HG03571 (cell line): Measurements from ENCODE around the gene KIF26A.

Experiments used
- ATAC-seq: cut with Tn5 transposase; IDR thresholded peaks from one replicate; pipeline ENCODE4 v1.9.1; 2021; ENCODE audit not compliant: unreplicated experiment

The KIF26A gene

DNA sequence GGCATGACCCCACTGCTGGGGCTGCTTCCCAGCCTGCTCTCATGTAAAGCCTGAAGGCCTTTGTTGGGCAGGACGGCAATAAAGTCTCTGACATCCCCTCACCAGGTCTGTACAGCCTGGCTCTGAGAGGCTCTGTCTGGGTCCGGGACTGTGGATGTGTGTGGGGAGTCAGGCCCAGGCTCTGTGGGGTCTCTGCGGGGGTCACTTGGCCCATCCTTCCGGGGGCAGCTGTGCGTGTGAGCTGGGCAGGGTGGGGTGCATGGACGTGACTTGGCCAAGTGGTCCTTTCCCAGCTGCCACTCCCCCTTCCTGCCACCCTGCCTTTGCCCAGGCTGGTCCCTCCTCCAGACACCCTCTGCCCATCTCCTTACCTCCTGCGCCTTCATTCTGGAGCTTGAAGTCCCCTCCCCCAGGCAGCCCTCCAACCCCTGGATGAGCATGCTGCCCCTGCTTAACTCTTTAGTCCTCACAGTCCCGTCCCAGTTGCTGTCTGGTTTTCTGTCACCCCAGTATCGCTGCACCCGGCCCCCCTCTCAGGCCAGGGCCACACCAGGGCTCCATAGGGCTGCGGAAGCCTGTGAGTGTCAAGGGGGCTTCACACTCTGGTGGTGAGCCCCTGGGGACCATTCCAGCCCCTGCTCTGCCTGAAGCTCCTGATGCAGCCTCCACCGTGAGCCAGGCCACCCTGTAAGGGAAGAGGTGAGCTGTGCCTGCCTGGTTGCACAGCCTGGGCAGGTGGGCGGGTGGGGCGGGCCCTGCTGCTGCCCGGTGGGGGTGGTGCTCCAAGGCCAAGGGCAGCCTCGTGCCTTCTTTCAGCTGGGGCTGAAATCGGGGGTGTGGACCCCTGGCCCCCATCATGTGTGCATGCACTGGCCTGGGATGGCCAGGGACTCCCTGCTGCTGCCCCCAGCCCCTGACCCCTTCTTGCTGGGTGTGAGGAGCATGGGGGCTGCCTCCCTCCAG is 25.5 kb upstream of the KIF26A start:
- ATAC-seq, result no peak

DNA sequence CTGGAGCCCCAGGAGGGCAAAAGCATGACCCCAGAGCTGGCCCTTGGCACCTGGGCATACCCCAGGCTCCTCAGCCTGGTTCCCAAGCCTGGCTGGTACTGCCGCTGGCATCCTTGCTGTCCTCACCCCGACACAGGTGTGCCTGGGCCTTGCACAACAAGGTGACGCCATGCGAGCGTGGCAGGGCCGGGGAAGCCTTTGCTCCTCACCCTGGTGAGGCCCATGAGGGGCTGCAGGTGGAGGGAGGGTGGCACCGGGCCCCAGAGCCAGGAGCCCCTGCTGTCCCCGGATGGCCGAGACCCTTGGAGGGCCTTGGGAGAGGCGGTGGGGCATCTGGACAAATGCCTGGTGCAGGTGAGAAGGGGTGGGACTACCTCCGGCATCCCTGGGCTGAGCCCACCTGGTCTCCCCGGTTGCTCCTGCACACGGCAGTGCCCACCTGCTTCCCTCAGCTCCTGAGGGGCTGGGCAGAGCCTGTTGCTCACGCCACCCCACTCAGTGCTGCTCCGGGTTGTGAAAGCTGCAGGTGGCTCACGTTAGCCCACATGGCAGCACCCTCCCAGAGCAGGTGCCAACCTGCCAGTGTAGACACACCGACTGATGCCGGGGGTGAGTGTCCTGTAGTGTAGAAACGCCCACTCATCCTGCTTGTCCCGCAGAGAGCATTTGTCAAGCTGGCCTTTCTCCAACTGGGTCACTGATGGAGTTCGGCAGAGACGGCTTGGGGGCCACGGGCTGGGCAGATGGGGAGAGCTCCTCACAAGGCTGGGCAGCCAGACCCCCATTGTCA is 24.6 kb upstream of the KIF26A start:
- no peak for ATAC-seq

DNA sequence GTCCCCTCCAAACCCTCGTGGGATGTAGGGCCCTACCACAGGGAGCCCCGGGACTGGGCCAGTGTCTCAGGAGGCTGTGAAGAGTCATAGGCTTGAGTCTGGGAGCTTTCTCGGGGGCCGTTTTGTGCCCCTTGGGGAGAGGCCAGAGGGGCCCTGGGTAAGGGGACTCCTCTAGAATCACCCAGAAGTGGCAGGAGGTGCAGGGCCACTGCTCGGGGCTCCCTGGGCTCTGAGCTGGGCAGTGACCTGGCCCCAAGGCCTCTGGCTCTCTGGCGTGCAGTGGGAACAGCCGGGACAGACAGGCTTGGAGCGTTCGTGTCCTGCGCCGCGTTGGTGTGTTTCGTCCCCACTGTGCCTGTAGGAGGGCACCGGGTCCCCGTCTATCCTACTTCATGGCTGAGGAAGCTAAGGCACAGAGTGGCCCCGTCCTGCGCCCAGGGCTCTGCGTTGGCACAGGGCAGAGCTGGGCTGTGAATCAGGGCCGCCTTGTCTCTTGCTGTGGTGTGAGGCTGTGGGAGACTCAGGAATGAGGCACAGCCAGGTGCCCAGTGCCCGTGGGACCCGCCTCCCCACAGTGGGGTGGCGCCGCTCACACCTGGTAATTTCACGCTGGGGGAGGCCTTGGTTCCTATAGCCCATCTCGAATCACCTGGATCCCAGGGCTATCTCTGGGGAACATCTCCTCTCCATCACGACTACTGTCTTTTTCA is 23.8 kb upstream of the KIF26A start:
- ATAC-seq, result no peak

DNA sequence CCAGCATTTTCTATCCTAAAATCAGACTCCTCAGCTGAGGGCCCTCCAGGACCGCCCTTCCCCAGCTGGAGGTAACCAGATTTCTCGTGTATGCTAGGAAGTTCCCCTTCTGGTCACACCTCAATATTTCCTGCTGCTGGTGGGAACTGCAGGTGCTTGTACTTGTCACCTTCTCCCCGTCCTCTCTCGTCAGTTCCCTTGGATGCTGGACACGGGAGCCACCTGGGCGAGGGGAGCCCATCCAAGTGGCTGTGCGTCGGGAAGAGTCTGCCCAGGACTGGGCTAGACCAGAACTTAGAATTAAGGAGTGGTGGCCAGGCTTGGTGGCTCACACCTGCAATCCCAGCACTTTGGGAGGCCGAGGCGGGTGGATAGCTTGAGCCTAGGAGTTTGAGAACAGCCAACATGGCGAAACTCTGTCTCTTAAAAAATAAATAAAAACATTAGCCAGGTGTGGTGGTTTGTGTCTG is 23.2 kb upstream of the KIF26A start:
- no peak for ATAC-seq

DNA sequence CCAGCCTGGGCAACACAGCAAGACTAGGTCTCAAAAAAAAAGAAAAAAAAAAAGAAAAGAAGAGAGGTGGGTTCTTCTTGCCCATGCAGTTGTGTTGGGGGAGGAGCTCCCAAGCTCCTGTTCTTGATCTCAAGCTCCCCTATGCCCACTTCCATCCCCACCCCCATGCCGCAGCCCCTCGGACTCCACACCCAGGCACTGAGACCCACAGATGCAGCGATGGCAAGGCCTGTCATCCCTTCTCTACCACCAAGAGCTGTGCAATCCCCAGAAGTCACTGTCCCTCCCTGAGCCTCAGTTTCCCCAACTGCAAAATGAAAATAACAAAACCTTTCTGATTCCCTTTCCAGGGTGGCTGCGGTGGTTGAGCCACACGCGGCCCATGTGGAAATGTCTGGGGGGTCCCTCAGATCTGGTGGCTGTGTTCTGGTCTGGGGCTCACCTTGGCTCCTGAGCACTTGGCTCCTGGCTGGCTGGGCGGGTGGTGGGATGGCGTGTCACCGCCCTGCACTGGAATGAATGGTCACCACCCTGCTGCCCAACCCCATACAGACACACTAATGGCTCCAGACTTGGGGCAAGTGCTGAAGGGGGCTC is 22.6 kb upstream of the KIF26A start:
- ATAC-seq, result no peak

DNA sequence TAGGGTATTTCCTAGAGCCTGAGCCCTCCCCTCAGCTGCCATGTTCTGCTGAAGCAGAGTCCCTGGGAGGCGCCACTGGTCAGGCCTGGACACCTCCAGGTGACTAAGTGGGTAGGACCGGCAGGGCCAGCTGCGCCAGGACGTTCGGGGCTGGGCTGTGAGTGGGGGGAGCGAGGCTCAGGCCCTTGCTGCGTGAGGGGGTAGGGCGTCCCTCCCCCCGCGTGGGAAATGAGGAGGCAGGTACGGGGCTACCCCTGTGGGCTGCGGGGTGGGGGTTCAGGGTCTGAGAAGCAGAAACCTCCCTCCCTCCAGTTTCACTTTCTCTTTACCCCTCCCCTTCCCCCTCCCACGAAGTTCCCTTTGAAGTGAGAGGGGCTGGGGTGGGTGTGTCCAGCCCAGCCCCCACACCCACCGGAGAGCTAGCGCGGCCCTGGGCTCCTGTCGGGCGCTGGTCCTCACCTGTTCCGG is 22.1 kb upstream of the KIF26A start:
- no peak for ATAC-seq

DNA sequence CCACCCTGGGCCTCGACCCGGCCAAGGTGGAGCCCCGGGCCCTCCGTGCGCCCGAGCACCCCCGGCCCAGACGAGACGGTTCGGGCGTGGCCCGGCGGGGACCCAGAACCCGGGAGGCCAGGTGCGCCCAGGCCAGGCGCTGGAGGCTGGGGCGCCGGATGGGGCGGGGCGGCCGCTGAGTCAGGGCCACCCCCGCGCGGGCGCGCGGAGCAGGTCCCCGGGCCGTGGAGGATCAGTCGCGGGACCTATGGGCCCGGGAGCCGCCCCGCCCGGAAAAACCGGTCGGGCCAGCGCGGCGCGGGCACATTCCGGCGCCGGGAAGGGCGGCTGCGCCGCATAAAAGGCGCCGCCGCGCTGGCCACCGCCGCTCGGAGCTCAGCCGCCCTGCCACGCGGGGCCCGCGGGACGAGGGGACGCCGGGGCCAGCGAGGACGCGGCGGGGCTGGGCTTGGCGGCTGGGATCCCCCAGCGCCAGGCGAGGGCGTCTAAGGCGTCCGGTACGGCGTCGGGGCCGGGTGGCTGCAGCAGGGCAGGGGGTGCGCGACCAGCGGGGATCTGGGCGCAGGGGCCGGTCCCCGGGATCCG is 21.5 kb upstream of the KIF26A start:
- no peak for ATAC-seq

DNA sequence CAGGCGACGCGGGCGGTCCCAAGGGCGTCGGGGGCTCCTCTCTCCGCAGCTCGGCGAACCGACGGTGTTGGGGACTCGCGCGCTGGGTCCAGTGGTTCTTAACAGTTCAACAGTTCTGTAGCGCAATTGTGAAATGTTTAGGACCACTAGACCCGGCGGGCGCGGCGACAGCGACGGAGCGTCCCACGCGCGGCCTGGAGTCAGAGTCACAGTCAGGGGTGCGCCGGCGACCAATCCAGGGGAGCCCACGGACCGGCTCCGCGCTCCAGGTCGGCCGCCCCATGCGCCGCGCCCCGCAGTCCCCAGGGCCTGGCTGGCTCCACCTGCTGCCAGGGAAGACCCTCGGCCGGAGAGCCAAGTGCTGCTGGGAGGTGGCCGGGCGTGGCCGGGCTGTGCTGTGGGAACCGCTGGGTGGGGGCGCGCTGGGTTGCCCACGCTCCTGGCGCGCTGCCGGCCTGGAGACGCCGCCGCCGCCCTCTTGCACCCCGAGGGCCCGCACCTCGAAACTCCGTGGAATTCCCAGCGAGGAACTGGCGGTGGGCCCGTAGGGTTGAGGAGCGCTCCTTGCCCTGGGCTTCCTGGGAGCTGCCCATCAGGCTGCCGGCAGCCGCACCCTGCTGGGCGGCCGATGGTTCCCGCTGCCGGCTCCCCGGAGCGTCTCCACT is 20.9 kb upstream of the KIF26A start:
- ATAC-seq, result no peak

DNA sequence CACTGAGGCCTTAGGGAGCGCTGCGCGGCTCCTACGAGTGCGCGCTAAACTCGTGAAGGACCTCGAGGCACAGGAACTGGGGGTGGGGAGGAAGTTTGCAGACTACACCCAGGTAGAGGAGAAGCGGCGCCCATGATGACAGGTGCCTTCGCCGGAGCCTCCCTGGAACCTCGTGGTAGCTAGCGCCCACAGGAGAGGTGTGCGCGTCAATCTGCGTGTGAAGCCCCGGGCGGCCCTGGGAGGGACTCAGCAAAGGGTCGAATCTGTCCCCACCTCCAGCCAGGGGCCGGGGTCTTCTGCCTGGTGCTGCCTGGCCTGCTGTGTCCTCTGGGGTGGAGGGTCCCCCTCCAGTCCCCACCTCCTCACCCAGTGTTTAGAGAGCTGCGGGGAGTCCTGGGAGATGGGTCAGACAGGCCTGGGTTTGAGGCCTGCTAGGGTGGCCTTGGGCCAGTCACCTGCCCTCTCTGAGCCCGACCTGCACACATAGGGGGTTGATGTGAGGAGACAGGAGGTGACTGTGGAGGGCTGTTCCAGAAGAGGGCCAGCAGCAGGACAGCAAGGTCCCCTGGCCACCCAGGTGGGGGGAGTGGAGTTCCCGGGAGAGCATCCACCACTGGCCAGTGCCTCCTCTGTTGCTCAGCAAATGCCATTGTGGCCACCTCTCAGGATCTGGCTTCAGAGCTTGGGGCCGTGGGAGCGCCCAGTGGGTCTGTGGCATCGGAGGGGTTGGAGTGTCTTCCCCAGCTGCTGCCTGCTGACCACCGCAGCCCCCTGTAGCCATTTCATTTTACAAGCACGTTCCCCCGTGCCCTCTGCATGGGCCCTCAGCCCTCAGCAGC is 20.2 kb upstream of the KIF26A start:
- no peak for ATAC-seq

DNA sequence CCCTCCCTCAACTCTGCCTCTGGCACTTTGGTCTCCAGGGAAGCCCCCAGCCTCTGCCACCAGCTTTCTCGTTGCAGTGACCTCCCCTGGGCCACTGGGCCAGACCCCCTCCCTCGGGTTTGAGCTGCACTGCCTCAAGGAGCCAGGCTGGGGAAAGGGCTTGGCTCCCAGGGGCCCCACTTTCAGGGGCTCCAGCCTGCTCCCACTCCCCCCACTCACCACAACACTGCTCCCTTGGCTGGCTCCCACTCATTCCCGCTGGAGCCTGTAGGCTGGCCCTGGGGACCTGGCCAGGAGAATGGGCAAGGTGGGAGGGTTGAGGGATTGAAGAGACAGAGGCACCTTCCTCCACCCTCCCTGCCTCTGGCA is 19.3 kb upstream of the KIF26A start:
- ATAC-seq, result no peak

DNA sequence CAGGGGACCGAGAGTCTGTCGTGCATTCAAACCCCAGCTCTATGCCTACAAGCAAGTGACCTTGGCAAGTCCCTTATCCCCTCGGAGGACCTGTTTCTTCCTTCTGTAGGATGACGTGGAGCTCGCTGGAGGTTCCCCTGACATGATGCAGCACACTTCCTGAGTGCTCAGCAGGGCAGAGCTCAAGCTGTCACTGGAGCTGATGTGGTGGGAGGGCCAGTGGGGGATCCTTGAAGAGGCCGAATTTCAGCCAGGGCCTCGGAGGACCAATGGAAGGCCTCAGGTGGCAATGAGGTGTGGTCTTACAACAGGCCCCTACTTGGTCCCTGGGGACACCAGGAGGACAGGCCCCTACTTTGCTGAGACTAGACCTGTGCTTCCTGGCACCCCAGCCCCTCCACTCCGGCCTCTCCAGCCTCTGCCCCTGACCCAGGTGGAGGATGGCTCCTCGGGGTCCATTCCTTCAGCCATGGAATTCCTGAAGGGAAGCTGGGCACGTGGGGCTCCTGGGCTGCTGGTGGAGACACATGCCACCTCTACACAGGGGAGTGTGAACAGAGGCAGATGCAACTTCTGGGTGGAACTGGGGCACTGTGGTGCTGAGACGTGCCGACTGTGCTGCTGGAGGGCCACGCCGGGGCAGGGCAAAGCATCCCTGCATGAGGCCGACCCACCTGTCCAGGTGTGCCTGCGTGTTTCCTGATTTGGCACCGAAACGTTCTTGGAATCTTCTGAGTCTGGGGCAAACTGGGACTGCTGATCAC is 18.7 kb upstream of the KIF26A start:
- ATAC-seq, result no peak

DNA sequence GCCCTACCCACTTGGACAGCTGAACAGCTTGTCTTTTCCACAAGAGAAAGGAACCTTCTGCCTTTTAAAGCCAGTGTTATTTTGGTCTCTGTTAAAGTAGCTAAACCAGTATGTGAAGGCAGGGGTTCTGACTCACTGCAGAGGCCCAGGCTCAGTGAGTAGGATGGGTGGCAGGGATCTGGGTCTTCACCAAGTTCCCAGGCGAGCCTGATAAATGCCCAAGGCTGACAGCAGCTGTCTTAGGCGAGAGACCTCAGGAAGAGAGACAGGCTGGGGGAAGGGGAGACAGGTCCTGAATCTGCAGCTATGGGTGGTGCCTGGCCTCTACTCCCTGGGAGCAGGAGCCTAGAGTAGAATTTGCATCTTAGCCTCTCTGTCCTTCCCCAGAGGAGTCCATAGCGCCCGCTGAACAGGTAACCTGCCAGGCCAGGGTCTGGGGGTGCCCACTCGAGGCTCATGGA is 18.1 kb upstream of the KIF26A start:
- ATAC-seq, result no peak

DNA sequence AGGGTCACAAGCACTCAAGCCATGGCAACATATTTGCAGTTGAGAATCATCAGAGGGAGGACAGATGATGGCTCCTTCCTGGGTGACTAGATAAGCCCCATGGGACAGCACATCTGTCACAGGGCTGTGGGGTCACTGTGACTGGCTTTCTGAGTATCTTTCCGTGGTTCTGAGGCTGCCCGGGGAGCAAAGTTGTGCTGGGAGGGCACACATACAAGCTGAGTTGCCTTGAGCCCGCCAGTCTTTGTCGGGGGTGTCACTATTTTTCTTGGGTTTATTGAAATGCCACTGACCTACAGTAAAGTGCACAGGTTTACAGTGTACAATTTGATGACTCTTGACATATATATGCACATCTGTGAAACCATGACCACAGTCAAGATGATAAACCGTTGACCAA is 17.2 kb upstream of the KIF26A start:
- ATAC-seq, result no peak

DNA sequence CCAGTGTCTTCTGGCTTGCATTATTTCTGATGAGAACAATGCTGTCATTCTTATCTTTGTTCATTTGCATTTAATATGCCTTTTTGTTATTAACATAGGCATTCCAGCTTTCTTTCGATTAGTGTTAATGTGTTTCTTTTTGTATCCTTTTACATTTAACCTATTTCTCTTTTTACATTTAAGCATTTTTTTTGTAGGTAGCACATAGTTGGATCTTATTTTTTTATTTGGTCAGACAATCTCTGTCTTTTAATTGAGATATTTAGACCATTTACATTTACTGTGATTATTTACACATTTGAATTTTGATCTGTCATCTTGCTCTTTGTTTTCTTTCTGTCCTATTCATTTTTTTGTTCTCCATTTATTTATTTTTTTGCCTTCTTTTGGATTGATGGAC is 14.5 kb upstream of the KIF26A start:
- ATAC-seq, result no peak

DNA sequence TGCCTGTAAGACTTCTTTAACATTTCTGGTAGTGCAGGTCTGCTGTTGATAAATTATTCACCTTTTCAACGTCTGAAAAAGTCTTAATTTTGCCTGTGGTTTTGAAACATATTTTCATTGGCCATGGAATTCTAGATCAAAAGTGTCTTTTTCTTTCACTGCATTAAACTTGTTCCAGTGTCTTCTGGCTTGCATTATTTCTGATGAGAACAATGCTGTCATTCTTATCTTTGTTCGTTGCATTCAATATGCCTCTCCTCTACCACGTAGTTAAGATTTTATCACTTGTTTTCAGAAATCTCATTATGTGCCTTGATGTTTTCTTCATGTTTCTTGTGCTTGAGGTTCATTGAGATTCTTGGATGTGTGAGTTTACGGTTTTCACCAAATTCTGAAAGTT is 13.4 kb upstream of the KIF26A start:
- no peak for ATAC-seq

DNA sequence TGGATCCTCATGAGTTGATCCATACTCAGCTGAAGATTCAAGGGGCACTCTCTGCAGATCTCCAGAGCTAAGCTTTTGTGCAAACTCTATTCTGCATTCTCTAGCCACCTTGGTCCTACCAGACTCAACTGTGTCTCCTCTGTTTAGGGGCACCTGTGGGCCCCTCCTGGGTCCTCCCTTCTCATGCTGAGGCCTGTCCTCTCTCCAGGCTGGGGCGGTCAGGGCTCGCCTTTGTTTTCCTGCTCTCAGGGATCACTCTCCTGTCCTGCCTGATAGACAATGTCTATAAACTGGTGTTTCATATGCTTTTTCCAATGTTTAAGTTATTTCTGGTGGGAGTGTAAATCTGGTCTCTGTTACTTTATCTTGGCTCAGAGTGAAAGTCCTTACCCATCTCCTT is 11.6 kb upstream of the KIF26A start:
- ATAC-seq, result no peak

DNA sequence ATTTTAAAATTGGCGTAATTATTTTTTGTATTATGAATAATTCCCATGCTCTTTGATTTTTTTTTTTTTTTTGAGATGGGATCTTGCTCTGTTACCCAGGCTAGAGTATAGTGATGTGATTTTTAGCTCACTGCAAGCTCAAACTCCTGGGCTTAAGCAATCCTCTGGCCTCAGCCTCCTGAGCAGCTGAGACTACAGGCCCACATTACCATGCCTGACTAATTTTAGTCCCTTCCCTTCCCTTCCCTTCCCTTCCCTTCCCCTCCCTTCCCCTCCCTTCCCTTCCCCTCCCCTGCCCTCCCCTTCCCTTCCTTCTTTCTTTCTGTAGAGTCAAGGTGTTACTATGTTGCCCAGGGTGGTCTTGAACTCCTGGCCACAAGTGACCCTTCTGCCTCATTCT is 9.4 kb upstream of the KIF26A start:
- ATAC-seq, result no peak

DNA sequence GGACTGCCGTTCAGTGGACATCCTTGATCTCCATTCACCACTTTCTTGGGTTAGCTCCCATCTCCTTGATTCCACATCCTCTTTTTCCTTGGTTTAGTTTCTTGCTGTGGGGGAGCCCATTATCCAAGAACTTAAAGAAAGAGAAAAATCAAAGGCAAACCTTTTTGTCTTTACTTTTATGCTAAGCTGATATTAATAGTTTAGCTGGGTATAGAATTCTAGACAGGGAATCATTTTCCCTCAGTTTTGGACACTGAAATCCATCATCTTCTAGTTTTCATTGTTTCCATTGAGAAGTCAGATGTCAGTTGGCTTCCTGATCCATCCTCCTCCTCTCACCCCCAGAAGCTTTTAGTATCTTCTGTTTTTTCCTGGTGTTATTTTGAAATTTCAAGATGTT is 8.8 kb upstream of the KIF26A start:
- ATAC-seq, result no peak
